T-cell (primary cell): ENCODE measurements around the gene DNAJC24. TPM values are rescaled to one million over a fixed set of nuclear protein-coding genes. Genes with fewer than 3 reads are reported as not detected.
A peak's percentile ranks its signal among the peaks of the same experiment; 100 is the strongest.

Experiments used
- ATAC-seq, 4 experiments: fragments of 200-7000 bp in 3 of 4; fragments of 150-1000 bp in 1 of 4; cut with Tn5 transposase; replicated peaks in 1 of 4; 1 replicate in 3 of 4; 2 replicates in 1 of 4; pipeline ENCODE4 v1.10.0; 2021; ENCODE audit warnings: moderate library complexity in 3 of 4, mild to moderate bottlenecking in 2 of 4, moderate number of reproducible peaks in 1 of 4
- CTCF ChIA-PET, 2 donors: fragments of 300-600 bp; sonication (Branson Sonifier 250); formaldehyde crosslinking; loops; one replicate each; lab custom pipeline; 2022; ENCODE audit warnings: antibody characterized with exemption in 2 of 2; lab: Charles Lee
- POLR2A ChIA-PET, 2 donors: fragments of 300-600 bp; sonication (Branson Sonifier 250); formaldehyde crosslinking; loops; one replicate each; lab custom pipeline; 2022; ENCODE audit warnings: antibody characterized with exemption in 2 of 2; lab: Charles Lee
- DNase-seq, 35 experiments: peaks; one replicate each; pipeline versions ENCODE4 v3.0.0 to v3.0.0-alpha.2; 2013 to 2023
- H3K27ac ChIP-seq: one replicate; pipeline ENCODE4 v1.5.1; 2013; ENCODE audit warnings: low read length
- H3K27me3 ChIP-seq, 2 experiments: replicated peaks in 1 of 2; 1 replicate in 1 of 2; 2 replicates in 1 of 2; pipeline versions ENCODE4 v1.6.1 to v1.7.0; 2013; ENCODE audit warnings: low read length in 1 of 2, mixed read lengths in 1 of 2; ENCODE audit not compliant: control insufficient read depth in 2 of 2, insufficient read depth in 2 of 2; ENCODE audit errors: extremely low read depth in 1 of 2
- H3K36me3 ChIP-seq, 2 donors: 1 replicate in 1 of 2; 2 replicates in 1 of 2; pipeline versions ENCODE4 v1.6.1 to v1.7.0; 2013; ENCODE audit warnings: low read length in 1 of 2; ENCODE audit not compliant: control insufficient read depth in 2 of 2, insufficient read depth in 1 of 2; ENCODE audit errors: extremely low read depth in 1 of 2
- H3K4me1 ChIP-seq, 2 experiments: 1 replicate in 1 of 2; 2 replicates in 1 of 2; pipeline versions ENCODE4 v1.6.1 to v1.7.0; 2013; ENCODE audit warnings: low read length in 2 of 2, mixed read lengths in 1 of 2; ENCODE audit not compliant: insufficient read depth in 2 of 2, control insufficient read depth in 1 of 2; ENCODE audit errors: extremely low read depth in 1 of 2
- H3K4me3 ChIP-seq, 2 donors: 1 replicate in 1 of 2; 2 replicates in 1 of 2; pipeline versions ENCODE4 v1.5.1 to v1.7.0; 2013; ENCODE audit warnings: mild to moderate bottlenecking in 2 of 2, low read length in 1 of 2, moderate library complexity in 1 of 2; ENCODE audit not compliant: control insufficient read depth in 1 of 2; ENCODE audit errors: extremely low read depth in 1 of 2
- H3K9me3 ChIP-seq: 2 replicates; pipeline ENCODE4 v1.7.0; 2013
- H3K27ac Mint-ChIP-seq, 2 donors: one replicate each; pipeline ENCODE4 v1.8.0; 2020 to 2021; ENCODE audit warnings: mild to moderate bottlenecking in 2 of 2, mixed read lengths in 2 of 2
- H3K27me3 Mint-ChIP-seq, 2 donors: one replicate each; pipeline ENCODE4 v1.8.0; 2021 to 2022; ENCODE audit warnings: mixed read lengths in 2 of 2
- H3K36me3 Mint-ChIP-seq: one replicate; pipeline ENCODE4 v1.8.0; 2021; ENCODE audit warnings: mixed read lengths
- H3K4me1 Mint-ChIP-seq, 3 donors: one replicate each; pipeline ENCODE4 v1.8.0; 2020 to 2022; ENCODE audit warnings: mixed read lengths in 3 of 3, mild to moderate bottlenecking in 1 of 3
- H3K4me3 Mint-ChIP-seq, 3 donors: one replicate each; pipeline ENCODE4 v1.8.0; 2020 to 2022; ENCODE audit warnings: mild to moderate bottlenecking in 3 of 3, mixed read lengths in 3 of 3, moderate library complexity in 3 of 3
- H3K9me3 Mint-ChIP-seq, 3 donors: one replicate each; pipeline ENCODE4 v1.8.0; 2020 to 2022; ENCODE audit warnings: mixed read lengths in 3 of 3
- WGBS: methylation state at CpG from one replicate; pipeline ENCODE4 v1.1.5; 2013; ENCODE audit warnings: missing lambda C conversion rate; ENCODE audit not compliant: insufficient coverage; 5-methylcytosine and 5-hydroxymethylcytosine counted together
- total RNA-seq, 35 experiments: library from RNA in 6 of 35; stranded (reverse) in 6 of 35; fragments of 120-200 nt in 1 of 35; gene quantifications; one replicate each; pipeline versions ENCODE4 v1.2.1 to v1.2.4 and lab custom pipeline; 2013 to 2026

Gene DNAJC24
- total RNA-seq, 5 donors from 2014 or later (not counting 1 experiment from before 2014, with no cell fraction given): 15.0 to 23.4 (median 18.4) TPM

DNA sequence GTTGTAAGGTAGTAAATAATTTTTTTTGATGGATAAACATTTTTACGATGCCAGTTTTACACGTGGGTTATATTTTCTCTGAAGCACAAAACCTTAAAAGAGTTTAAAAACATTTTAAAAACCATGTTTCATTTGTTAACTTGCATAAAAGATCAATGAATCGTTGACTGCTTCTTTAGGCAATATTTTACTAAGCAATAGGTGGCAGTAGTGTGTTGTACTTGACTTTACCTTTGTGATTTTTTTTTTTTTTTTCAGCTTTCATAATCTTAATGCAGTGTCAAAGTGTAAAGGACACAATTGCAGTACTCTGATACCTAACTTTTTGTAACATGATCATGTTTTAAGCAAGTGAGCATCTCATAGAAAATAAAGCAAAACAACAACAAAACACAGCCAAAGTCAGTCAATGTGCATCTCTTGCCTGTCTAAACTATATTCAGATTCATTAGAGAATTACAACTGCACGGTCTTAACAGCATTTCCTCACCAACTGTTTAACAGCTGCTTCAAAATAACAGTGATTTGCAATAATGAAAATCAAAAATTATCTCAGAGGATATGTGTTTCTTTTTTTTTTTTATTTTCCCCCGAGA lies 27.7 kb downstream of the DNAJC24 start:
- no peaks in the 10 kb centered on the region for H3K27me3 Mint-ChIP-seq
- Histone ChIP-seq H3K4me1 (no peaks in the 10 kb centered on the region), H3K27me3 (no peaks in the 10 kb centered on the region), H3K9me3 (no peaks in the 10 kb centered on the region), H3K36me3 (no peaks in the 10 kb centered on the region), H3K4me3 (no peak overlapping the region), H3K27ac (no peak overlapping the region)
- CTCF ChIA-PET: interaction anchor here (0.6 to 2.3 kb wide), 6 partner anchors 17 to 779 kb away, joined by 3 to 10 read pairs (median 4); partner anchors contain the start of genes DCDC1 (in 1 of the 2) and DNAJC24 (in 1 of the 2)
- H3K9me3 Mint-ChIP-seq: peaks cover 0 to 9% (median 0%) of the 10 kb centered on the region in 3 donors
- H3K4me1 Mint-ChIP-seq: peaks cover 0 to 2% (median 0%) of the 10 kb centered on the region in 3 donors
- DNase-seq (peak in 1 of 35 experiments; percentile 42), ATAC-seq (no peak)
- no peak overlapping the region for H3K4me3 Mint-ChIP-seq
- POLR2A ChIA-PET: interaction anchor here in 1 of 2 donors (0.6 kb wide), 1 partner anchor 336 kb away, joined by 4 read pairs; no protein-coding TSS in a partner anchor
- no peak overlapping the region for H3K27ac Mint-ChIP-seq
- WGBS: no CpG with 5 or more reads among the region's 5 CpGs
- peaks cover 37% of the 10 kb centered on the region for H3K36me3 Mint-ChIP-seq

DNA sequence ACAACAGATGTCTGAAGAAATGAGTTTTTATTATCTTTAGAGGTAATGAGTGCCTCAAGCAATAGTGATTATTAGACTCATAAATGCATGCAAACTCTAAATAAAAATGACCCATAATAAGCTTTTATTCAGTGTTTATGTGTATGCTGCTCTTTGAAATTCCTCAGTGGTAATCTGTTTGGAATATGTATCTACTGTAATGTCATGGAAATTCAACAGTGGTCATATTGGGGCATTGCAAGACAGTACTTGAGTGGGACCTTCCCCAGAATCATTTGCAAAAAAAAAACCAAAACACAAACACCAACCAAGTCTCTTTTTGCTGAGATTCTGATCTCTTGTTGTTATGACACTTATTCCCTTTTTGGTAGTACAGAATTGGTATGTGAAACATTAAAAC lies 35.0 kb downstream of the DNAJC24 start:
- Histone ChIP-seq H3K9me3 (no peaks in the 10 kb centered on the region), H3K4me1 (no peaks in the 10 kb centered on the region), H3K27me3 (no peaks in the 10 kb centered on the region), H3K4me3 (no peak overlapping the region), H3K27ac (no peak overlapping the region), H3K36me3 (no peaks in the 10 kb centered on the region)
- CTCF ChIA-PET: no interaction called here
- Mint-ChIP-seq H3K4me3 (no peak overlapping the region), H3K4me1 (peaks cover 0 to 3% (median 0%) of the 10 kb centered on the region in 3 donors), H3K36me3 (peaks cover 32% of the 10 kb centered on the region), H3K9me3 (peaks cover 0 to 3% (median 0%) of the 10 kb centered on the region in 3 donors), H3K27me3 (no peaks in the 10 kb centered on the region), H3K27ac (no peak overlapping the region)
- ATAC-seq (no peak), DNase-seq (no peak)
- POLR2A ChIA-PET: no interaction called here

DNA sequence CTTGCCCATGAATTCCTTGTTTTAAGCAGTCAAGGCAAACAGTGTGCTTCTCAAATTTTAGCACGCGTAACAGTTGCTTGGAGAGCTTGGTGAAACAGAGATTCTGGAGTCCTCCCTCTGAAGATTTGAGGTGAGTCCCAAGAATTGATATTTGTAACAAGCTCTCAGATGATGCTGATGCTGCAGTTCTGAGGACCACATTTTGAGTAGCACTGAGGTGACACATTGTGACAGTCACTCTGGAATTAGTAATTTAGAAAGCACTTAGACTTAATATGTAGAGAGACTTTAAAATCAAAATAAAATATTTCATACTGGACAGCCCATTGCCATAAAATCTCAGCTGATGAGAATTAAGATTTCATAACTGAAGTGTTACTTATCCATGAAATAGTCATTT lies 38.5 kb downstream of the DNAJC24 start:
- Histone ChIP-seq H3K36me3 (no peaks in the 10 kb centered on the region), H3K4me1 (no peaks in the 10 kb centered on the region), H3K4me3 (no peak overlapping the region), H3K27ac (no peak overlapping the region), H3K27me3 (no peaks in the 10 kb centered on the region), H3K9me3 (no peaks in the 10 kb centered on the region)
- Mint-ChIP-seq H3K27me3 (no peaks in the 10 kb centered on the region), H3K4me3 (no peak overlapping the region), H3K4me1 (peaks cover 0 to 3% (median 0%) of the 10 kb centered on the region in 3 donors), H3K27ac (no peak overlapping the region), H3K36me3 (peaks cover 26% of the 10 kb centered on the region), H3K9me3 (peaks cover 0 to 4% (median 3%) of the 10 kb centered on the region in 3 donors)
- WGBS: 100% methylated on average over 2 of the region's 2 CpGs
- POLR2A ChIA-PET: no interaction called here
- ATAC-seq (no peak), DNase-seq (no peak)
- CTCF ChIA-PET: no interaction called here

DNA sequence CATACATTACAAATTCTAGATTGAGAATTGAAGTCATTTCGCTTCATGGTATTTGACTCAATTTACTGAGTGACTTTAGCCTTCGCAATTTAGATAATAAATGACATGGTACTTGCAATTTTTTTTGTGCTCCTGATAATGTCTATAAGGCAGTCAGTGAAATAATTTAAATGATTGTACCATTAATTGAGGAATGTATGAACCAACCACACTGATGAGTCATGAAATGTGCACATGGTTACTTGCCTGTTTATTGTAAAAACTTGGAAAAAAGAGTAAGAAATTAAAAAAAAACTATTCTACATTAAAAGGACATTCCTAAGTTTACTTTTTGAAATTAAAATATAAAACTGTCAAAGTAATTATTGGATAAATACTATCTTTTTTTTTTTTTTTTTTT lies 43.3 kb downstream of the DNAJC24 start:
- Histone ChIP-seq H3K36me3 (no peaks in the 10 kb centered on the region), H3K4me1 (no peaks in the 10 kb centered on the region), H3K27me3 (no peaks in the 10 kb centered on the region), H3K4me3 (no peak overlapping the region), H3K9me3 (no peaks in the 10 kb centered on the region), H3K27ac (no peak overlapping the region)
- ChIA-PET CTCF (no interaction called here), POLR2A (no interaction called here)
- ATAC-seq (no peak), DNase-seq (no peak)
- Mint-ChIP-seq H3K27ac (no peak overlapping the region), H3K27me3 (no peaks in the 10 kb centered on the region), H3K36me3 (peaks cover 40% of the 10 kb centered on the region), H3K9me3 (peaks cover 0 to 4% (median 3%) of the 10 kb centered on the region in 3 donors), H3K4me3 (no peak overlapping the region), H3K4me1 (no peaks in the 10 kb centered on the region)
- no CpG with 5 or more reads among the region's 2 CpGs for WGBS

DNA sequence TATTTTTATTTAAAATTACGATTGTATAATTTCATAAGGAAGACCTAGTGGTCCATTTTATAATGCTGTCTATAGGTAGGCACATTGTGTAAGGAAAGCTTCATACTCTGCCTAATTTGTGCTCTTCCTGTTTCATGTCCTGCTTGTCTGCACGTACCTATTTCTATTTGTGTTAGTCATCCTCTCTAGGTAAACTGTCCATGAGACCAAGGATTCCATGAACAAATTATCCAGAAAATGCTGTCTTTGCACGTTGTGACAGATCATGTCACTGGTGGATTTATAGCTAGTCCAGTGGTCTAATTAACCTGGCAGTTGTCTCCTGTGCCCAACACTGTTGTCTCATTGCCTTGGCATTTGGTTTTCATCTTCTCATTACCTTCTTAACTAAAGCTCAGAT lies 44.7 kb downstream of the DNAJC24 start:
- 100% methylated on average over 1 of the region's 3 CpGs for WGBS
- H3K4me1 ChIP-seq: no peaks in the 10 kb centered on the region
- Mint-ChIP-seq H3K4me1 (no peaks in the 10 kb centered on the region), H3K27me3 (no peaks in the 10 kb centered on the region), H3K4me3 (no peak overlapping the region), H3K9me3 (peaks cover 0 to 4% (median 3%) of the 10 kb centered on the region in 3 donors), H3K27ac (no peak overlapping the region), H3K36me3 (peaks cover 37% of the 10 kb centered on the region)
- H3K9me3 ChIP-seq: no peaks in the 10 kb centered on the region
- ATAC-seq (no peak), DNase-seq (no peak)
- H3K27ac ChIP-seq: no peak overlapping the region
- POLR2A ChIA-PET: no interaction called here
- no peak overlapping the region for H3K4me3 ChIP-seq
- no peaks in the 10 kb centered on the region for H3K36me3 ChIP-seq
- CTCF ChIA-PET: interaction anchor here in 1 of 2 donors (0.6 kb wide), 1 partner anchor 17 kb away, joined by 3 read pairs; no protein-coding TSS in a partner anchor
- no peaks in the 10 kb centered on the region for H3K27me3 ChIP-seq

DNA sequence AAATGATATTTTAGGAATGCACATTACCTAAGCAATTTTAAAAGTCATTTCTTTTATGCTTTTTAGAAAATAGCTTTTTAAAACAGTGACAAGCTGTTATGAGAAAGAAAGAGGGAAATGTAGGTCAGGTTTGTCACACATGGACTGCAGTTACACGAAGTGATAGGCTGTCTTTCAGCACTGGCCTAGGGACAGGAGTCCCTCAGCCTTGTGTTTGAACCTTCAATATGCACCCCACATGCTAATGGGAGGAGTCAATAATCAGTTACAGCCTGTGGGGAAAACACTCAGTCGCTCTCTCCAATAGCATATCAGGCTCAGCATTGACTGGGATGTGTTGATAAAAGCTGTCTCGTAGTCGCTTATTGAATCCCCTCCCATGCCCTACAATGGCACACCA lies 45.8 kb downstream of the DNAJC24 start:
- CTCF ChIA-PET: no interaction called here
- Histone ChIP-seq H3K36me3 (no peaks in the 10 kb centered on the region), H3K9me3 (no peaks in the 10 kb centered on the region), H3K4me1 (no peaks in the 10 kb centered on the region), H3K4me3 (no peak overlapping the region), H3K27ac (no peak overlapping the region), H3K27me3 (no peaks in the 10 kb centered on the region)
- Mint-ChIP-seq H3K36me3 (peaks cover 42% of the 10 kb centered on the region), H3K4me1 (no peaks in the 10 kb centered on the region), H3K27me3 (no peaks in the 10 kb centered on the region), H3K9me3 (peaks cover 0 to 4% (median 3%) of the 10 kb centered on the region in 3 donors), H3K27ac (no peak overlapping the region), H3K4me3 (no peak overlapping the region)
- no peak for ATAC-seq
- POLR2A ChIA-PET: interaction anchor here in 1 of 2 donors (0.6 kb wide), 1 partner anchor 53 kb away, joined by 3 read pairs; no protein-coding TSS in a partner anchor
- WGBS: no CpG with 5 or more reads among the region's 4 CpGs
- DNase-seq: no peak
